CD4-positive, CD25-positive, alpha-beta regulatory T cell (primary cell): ENCODE data around the gene ZNF442. TPM values are rescaled to one million over a fixed set of nuclear protein-coding genes. Genes with fewer than 3 reads are reported as not detected.

Experiments
- ATAC-seq, 2 donors: fragments of 150-1000 bp; cut with Tn5 transposase; one replicate each; pipeline ENCODE4 v1.10.0; 2021; ENCODE audit warnings: low read depth in 2 of 2, moderate number of reproducible peaks in 2 of 2, moderate library complexity in 1 of 2
- DNase-seq, 3 donors: peaks; one replicate each; pipeline versions ENCODE4 v3.0.0 to v3.0.0-alpha.2; 2012 to 2022; ENCODE audit warnings: mixed read lengths in 1 of 3
- H3K27ac ChIP-seq: one replicate; pipeline ENCODE4 v1.7.0; 2013; ENCODE audit warnings: mild to moderate bottlenecking, low read length; ENCODE audit not compliant: insufficient read depth, poor library complexity, severe bottlenecking
- H3K27me3 ChIP-seq: one replicate; pipeline ENCODE4 v1.7.0; 2013; ENCODE audit warnings: low read length; ENCODE audit not compliant: control insufficient read depth, insufficient read depth
- H3K36me3 ChIP-seq: one replicate; pipeline ENCODE4 v1.7.0; 2013; ENCODE audit warnings: mild to moderate bottlenecking, low read length, moderate library complexity; ENCODE audit not compliant: control insufficient read depth, insufficient read depth
- H3K4me1 ChIP-seq: 2 replicates; pipeline ENCODE4 v1.7.0; 2013; ENCODE audit warnings: mild to moderate bottlenecking, low read length; ENCODE audit not compliant: insufficient read depth, control insufficient read depth, poor library complexity, severe bottlenecking
- H3K4me3 ChIP-seq: one replicate; pipeline ENCODE4 v1.7.0; 2013; ENCODE audit warnings: low read depth, mild to moderate bottlenecking, low read length, moderate library complexity
- H3K9me3 ChIP-seq, 2 experiments: 1 replicate in 1 of 2; 2 replicates in 1 of 2; pipeline ENCODE4 v1.7.0; 2013; ENCODE audit warnings: low read length in 2 of 2, mild to moderate bottlenecking in 1 of 2, moderate library complexity in 1 of 2; ENCODE audit not compliant: control insufficient read depth in 2 of 2
- H3K27ac Mint-ChIP-seq, 3 donors: one replicate each; pipeline ENCODE4 v1.8.0; 2020 to 2022; ENCODE audit warnings: mild to moderate bottlenecking in 3 of 3, mixed read lengths in 3 of 3, moderate library complexity in 2 of 3
- H3K27me3 Mint-ChIP-seq: one replicate; pipeline ENCODE4 v1.8.0; 2022; ENCODE audit warnings: mild to moderate bottlenecking, mixed read lengths
- H3K36me3 Mint-ChIP-seq: one replicate; pipeline ENCODE4 v1.8.0; 2020; ENCODE audit warnings: mixed read lengths
- H3K4me1 Mint-ChIP-seq, 4 donors: one replicate each; pipeline ENCODE4 v1.8.0; 2020 to 2022; ENCODE audit warnings: mixed read lengths in 4 of 4, mild to moderate bottlenecking in 1 of 4
- H3K4me3 Mint-ChIP-seq, 4 donors: one replicate each; pipeline ENCODE4 v1.8.0; 2020 to 2022; ENCODE audit warnings: mild to moderate bottlenecking in 4 of 4, mixed read lengths in 4 of 4, moderate library complexity in 3 of 4
- H3K9me3 Mint-ChIP-seq, 7 donors: one replicate each; pipeline ENCODE4 v1.8.0; 2020 to 2022; ENCODE audit warnings: mixed read lengths in 7 of 7, mild to moderate bottlenecking in 3 of 7, moderate library complexity in 2 of 7
- polyA plus RNA-seq, 4 donors: library from polyadenylated mRNA; unstranded; fragments of 300-500 nt; fragmentation: Illumina TruSeq; gene quantifications; one replicate each; pipeline ENCODE4 v1.2.3, GENCODE V29; 2021
- total RNA-seq: library from RNA; stranded (reverse); gene quantifications from one replicate; pipeline ENCODE4 v1.2.3, GENCODE V29; 2022

ZNF442 gene
- total and polyA plus RNA-seq, 5 donors from 2014 or later = 0.48 to 2.3 (median 0.71) TPM

GRCh38 chr19:12346896-12347295, 18.6 kb downstream of the ZNF442 start:
- Histone ChIP-seq H3K4me1 (no peaks in the 10 kb centered on the region), H3K27ac (no peak overlapping the region), H3K9me3 (peaks cover 42 to 48% of the 10 kb centered on the region in 2 experiments), H3K27me3 (no peaks in the 10 kb centered on the region), H3K36me3 (no peaks in the 10 kb centered on the region), H3K4me3 (no peak overlapping the region)
- peaks cover 3 to 49% (median 16%) of the 10 kb centered on the region in 7 donors for H3K9me3 Mint-ChIP-seq
- H3K4me3 Mint-ChIP-seq = no peak overlapping the region
- H3K36me3 Mint-ChIP-seq = peaks cover 14% of the 10 kb centered on the region
- H3K27ac Mint-ChIP-seq = no peak overlapping the region
- ATAC-seq (peak; percentile 67 to 81), DNase-seq (peak in 2 of 3 donors; percentile 32 to 35)
- no peaks in the 10 kb centered on the region for H3K27me3 Mint-ChIP-seq
- no peaks in the 10 kb centered on the region for H3K4me1 Mint-ChIP-seq

- Mint-ChIP-seq H3K4me3 (peak overlapping the region in 1 of 4 donors; percentile 32), H3K36me3 (peaks cover 6% of the 10 kb centered on the region), H3K9me3 (peaks cover 1 to 33% (median 9%) of the 10 kb centered on the region in 7 donors)
These were observed 20.3 kb downstream of the ZNF442 start for GRCh38 chr19:12345197-12345596.

DNA sequence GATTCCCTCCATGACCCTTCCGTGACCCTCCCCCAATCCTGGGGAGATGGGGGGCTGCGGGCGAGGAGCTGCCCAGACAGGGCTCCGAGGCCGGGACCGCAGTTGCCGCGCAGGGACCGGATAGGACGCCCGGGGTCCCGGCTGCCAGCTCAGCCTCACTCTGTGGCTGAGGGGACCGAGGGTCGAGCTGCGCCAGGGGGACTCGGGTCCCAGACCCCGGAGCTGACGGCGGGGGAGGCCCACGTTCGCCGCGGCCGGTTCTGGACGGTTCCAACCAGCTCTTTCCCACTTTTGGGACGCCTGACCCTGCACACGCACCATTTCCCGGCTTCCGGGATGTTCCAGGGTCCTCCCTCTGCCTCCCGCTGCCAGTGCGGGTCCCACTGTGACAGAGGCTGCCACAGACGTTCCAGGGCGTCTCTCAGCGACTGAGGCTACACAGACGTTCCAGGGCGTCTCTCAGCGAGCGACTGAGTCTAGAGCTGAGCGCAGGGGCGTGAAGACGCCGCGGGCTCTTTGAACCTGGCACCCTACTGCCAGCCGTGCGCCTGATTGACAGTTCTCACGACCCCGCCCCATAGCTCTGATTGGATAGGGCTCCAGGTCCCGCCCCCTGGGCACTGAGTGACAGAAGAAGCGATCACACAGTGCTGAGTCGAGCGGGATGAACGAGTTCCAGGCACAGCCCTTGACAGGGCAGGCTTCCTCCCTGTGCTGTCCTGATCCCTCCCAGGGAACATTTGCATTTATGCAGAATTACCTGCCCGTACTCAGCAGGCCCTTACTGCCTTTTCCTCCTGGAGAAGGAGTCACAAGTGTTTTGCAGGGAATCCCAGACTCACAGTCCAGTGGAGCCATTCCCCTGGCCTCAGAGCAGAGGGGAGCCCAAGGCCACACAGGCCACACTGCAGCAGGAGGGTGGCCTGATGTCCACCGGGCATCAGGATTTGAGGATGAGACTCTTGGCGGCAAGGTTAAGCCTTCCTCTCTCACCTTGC, 32.0 kb downstream of the ZNF442 start, which contains the start of gene ZNF563:
Gene ZNF563, minus strand, starts transcription at position 472 of the 998 bp plus-strand sequence. Its CDS starts 151 bp downstream, at position 321.
- peaks cover 22 to 48% (median 36%) of the 10 kb centered on the region in 4 donors for H3K4me1 Mint-ChIP-seq
- H3K27ac Mint-ChIP-seq = peak within 1 kb of the TSS; percentile 96 to 99 (median 98)
- peak within 1 kb of the TSS; percentile 94 to 99 (median 96) for H3K4me3 Mint-ChIP-seq
- no peaks in the 10 kb centered on the region for H3K27me3 ChIP-seq
- peaks cover 23% of the 10 kb centered on the region for H3K4me1 ChIP-seq
- H3K36me3 ChIP-seq = no peaks in the 10 kb centered on the region
- H3K4me3 ChIP-seq = peak within 1 kb of the TSS; percentile 93
- no peaks in the 10 kb centered on the region for H3K36me3 Mint-ChIP-seq
- H3K9me3 ChIP-seq = no peaks in the 10 kb centered on the region
- H3K27ac ChIP-seq = peak within 1 kb of the TSS; percentile 86
- peaks cover 5% of the 10 kb centered on the region for H3K27me3 Mint-ChIP-seq
- H3K9me3 Mint-ChIP-seq = no peaks in the 10 kb centered on the region
- DNase-seq (peak; percentile 88 to 98 (median 96)), ATAC-seq (peak; percentile 98 to 99)

More at GRCh38 chr19:12345197-12345596, 20.3 kb downstream of the ZNF442 start:
- H3K27ac ChIP-seq = no peak overlapping the region
- H3K27me3 ChIP-seq = no peaks in the 10 kb centered on the region
- H3K27ac Mint-ChIP-seq = no peak overlapping the region
- DNase-seq (no peak), ATAC-seq (no peak)
- no peaks in the 10 kb centered on the region for H3K27me3 Mint-ChIP-seq
- peaks cover 31% of the 10 kb centered on the region in 2 experiments for H3K9me3 ChIP-seq
- H3K4me1 Mint-ChIP-seq = no peaks in the 10 kb centered on the region
- H3K36me3 ChIP-seq = no peaks in the 10 kb centered on the region
- no peak overlapping the region for H3K4me3 ChIP-seq
- no peaks in the 10 kb centered on the region for H3K4me1 ChIP-seq

GRCh38 chr19:12331211-12331941, 34.1 kb downstream of the ZNF442 start:
- ATAC-seq (no peak), DNase-seq (peak; percentile 18 to 44 (median 29))
- peak overlapping the region; percentile 94 to 99 (median 96) for H3K4me3 Mint-ChIP-seq
- peak overlapping the region; percentile 86 for H3K27ac ChIP-seq
- H3K36me3 Mint-ChIP-seq = peaks cover 4% of the 10 kb centered on the region
- H3K36me3 ChIP-seq = no peaks in the 10 kb centered on the region
- peaks cover 0 to 3% of the 10 kb centered on the region in 2 experiments for H3K9me3 ChIP-seq
- H3K27me3 ChIP-seq = no peaks in the 10 kb centered on the region
- H3K27me3 Mint-ChIP-seq = peaks cover 5% of the 10 kb centered on the region
- H3K9me3 Mint-ChIP-seq = peaks cover 0 to 4% (median 0%) of the 10 kb centered on the region in 7 donors
- peaks cover 31 to 55% (median 49%) of the 10 kb centered on the region in 4 donors for H3K4me1 Mint-ChIP-seq
- H3K27ac Mint-ChIP-seq = peak overlapping the region; percentile 88 to 96 (median 96)
- H3K4me3 ChIP-seq = peak overlapping the region; percentile 93
- peaks cover 23% of the 10 kb centered on the region for H3K4me1 ChIP-seq

GRCh38 chr19:12330340-12330739, 35.1 kb downstream of the ZNF442 start:
- Histone ChIP-seq H3K36me3 (no peaks in the 10 kb centered on the region), H3K9me3 (peaks cover 0 to 3% of the 10 kb centered on the region in 2 experiments), H3K27ac (no peak overlapping the region), H3K4me3 (peak overlapping the region; percentile 30), H3K27me3 (no peaks in the 10 kb centered on the region), H3K4me1 (peaks cover 23% of the 10 kb centered on the region)
- Mint-ChIP-seq H3K27ac (peak overlapping the region in 2 of 3 donors; percentile 89 to 96), H3K4me3 (peak overlapping the region in 2 of 4 donors; percentile 79 to 95), H3K27me3 (peaks cover 5% of the 10 kb centered on the region), H3K9me3 (peaks cover 0 to 8% (median 0%) of the 10 kb centered on the region in 7 donors), H3K36me3 (peaks cover 9% of the 10 kb centered on the region), H3K4me1 (peaks cover 31 to 65% (median 51%) of the 10 kb centered on the region in 4 donors)
- DNase-seq = no peak
- no peak for ATAC-seq

DNA sequence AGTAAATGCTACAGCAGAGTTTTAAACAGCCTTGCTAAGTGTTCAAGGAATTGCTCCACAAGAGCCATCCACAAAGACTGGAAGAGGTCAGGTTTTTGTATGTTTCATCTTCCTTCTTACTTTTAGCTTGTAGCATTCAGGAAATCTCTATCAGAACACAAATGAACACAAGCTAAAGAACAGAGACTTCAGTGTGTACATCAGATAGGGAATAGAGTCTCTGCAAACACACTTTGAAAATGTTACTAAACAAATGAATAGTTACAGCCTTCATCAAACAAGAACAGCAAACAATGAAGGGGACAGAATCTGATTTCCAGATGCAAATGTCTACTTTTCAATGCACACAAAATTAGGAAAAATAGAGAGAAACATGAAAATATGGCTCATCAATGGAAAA, 39.8 kb downstream of the ZNF442 start:
- Mint-ChIP-seq H3K36me3 (peaks cover 32% of the 10 kb centered on the region), H3K9me3 (peaks cover 0 to 17% (median 7%) of the 10 kb centered on the region in 7 donors), H3K27me3 (no peaks in the 10 kb centered on the region), H3K4me1 (peaks cover 16 to 42% (median 26%) of the 10 kb centered on the region in 4 donors), H3K27ac (peak overlapping the region in 1 of 3 donors; percentile 82), H3K4me3 (peak overlapping the region in 1 of 4 donors; percentile 19)
- H3K27me3 ChIP-seq = no peaks in the 10 kb centered on the region
- H3K4me1 ChIP-seq = peaks cover 2% of the 10 kb centered on the region
- H3K4me3 ChIP-seq = no peak overlapping the region
- ATAC-seq (no peak), DNase-seq (no peak)
- H3K27ac ChIP-seq = no peak overlapping the region
- H3K9me3 ChIP-seq = peaks cover 15 to 20% of the 10 kb centered on the region in 2 experiments
- H3K36me3 ChIP-seq = peaks cover 27% of the 10 kb centered on the region

GRCh38 chr19:12318782-12319413, 46.6 kb downstream of the ZNF442 start:
- Mint-ChIP-seq H3K27ac (no peak overlapping the region), H3K4me3 (no peak overlapping the region), H3K4me1 (peaks cover 0 to 5% (median 4%) of the 10 kb centered on the region in 4 donors), H3K36me3 (peaks cover 60% of the 10 kb centered on the region), H3K9me3 (peaks cover 4 to 44% (median 22%) of the 10 kb centered on the region in 7 donors), H3K27me3 (no peaks in the 10 kb centered on the region)
- no peak for DNase-seq
- Histone ChIP-seq H3K9me3 (peaks cover 47 to 65% of the 10 kb centered on the region in 2 experiments), H3K4me1 (no peaks in the 10 kb centered on the region), H3K27me3 (no peaks in the 10 kb centered on the region), H3K27ac (no peak overlapping the region), H3K4me3 (no peak overlapping the region), H3K36me3 (peaks cover 52% of the 10 kb centered on the region)
- ATAC-seq = no peak
